ENCODE measurements around the gene TSC22D4.
"Not testable (repeated sequence)": the region's sequence is repeated elsewhere in the genome, so short reads cannot be mapped to it uniquely, and the experiment has no call there.

- TF ChIP-seq CTCF (conservative IDR thresholded peaks at IDR 0.05; ENCODE audit: low read length); EZH2phosphoT487 (IDR thresholded peaks at IDR 0.05; ENCODE audit: borderline replicate concordance, low read depth, low read length): not testable (repeated sequence)
These were observed 39.8 kb downstream of the TSC22D4 start for GRCh38 chr7:100439244-100439643.

All from OCI-LY7 (cell line).